K562 (cell line): Measurements from ENCODE around the gene KCNK18. TPM values are rescaled to one million over a fixed set of nuclear protein-coding genes. Genes with fewer than 3 reads are reported as not detected.

ENCODE experiments used
- ATAC-seq: fragments of 200-7000 bp; cut with Tn5 transposase; 3 replicates; pipeline ENCODE4 v1.9.1; 2020; ENCODE audit warnings: moderate library complexity
- BruUV-seq: library from RNA; stranded (reverse); fragments of 400-500 nt; replicated peaks from 2 replicates; lab custom pipeline; 2021; lab: Mats Ljungman, UMichigan
- CTCF ChIA-PET: fragments of 300-600 bp; formaldehyde crosslinking; extraction: SDS; loops from one replicate; lab custom pipeline; 2021; ENCODE audit warnings: low intra/inter-chr PET ratio; lab: Yijun Ruan, JAX
- POLR2A ChIA-PET: fragments of 300-600, 350-650 bp; sonication (Branson Sonifier 250); formaldehyde crosslinking; extraction: SDS; loops from one replicate; lab custom pipeline; 2021; ENCODE audit warnings: antibody characterized with exemption, inconsistent platforms; lab: Yijun Ruan, JAX
- DNase-seq, 4 experiments: peaks; one replicate each; pipeline versions ENCODE4 v3.0.0 to v3.0.0-alpha.2; 2011 to 2018; ENCODE audit warnings: low spot score in 3 of 4, mixed read lengths in 3 of 4; ENCODE audit errors: extremely low read depth in 1 of 4
- FAIRE-seq: peaks from 2 replicates; lab custom pipeline; 2011; peaks lifted over from hg19 to GRCh38; lab: Jason Lieb, UNC
- H2AFZ ChIP-seq: 2 replicates; pipeline ENCODE4 v1.6.0; 2011; ENCODE audit warnings: low read depth, low read length, control low read depth, inconsistent platforms
- H3K27ac ChIP-seq: fragments of 200-600 bp; 3 replicates; pipeline ENCODE4 v1.8.0; 2011; ENCODE audit warnings: low read depth, mild to moderate bottlenecking, control low read depth, inconsistent platforms, low read length, moderate library complexity, mixed read lengths; ENCODE audit errors: extremely low read depth
- H3K27me3 ChIP-seq, 2 experiments: fragments of 300-600 bp in 1 of 2; 2 replicates in 1 of 2; 3 replicates in 1 of 2; pipeline versions ENCODE4 v1.6.0 to v1.8.0; 2011; ENCODE audit warnings: inconsistent platforms in 2 of 2, low read length in 2 of 2, mild to moderate bottlenecking in 1 of 2, mixed read lengths in 1 of 2, moderate library complexity in 1 of 2; ENCODE audit not compliant: control insufficient read depth in 2 of 2, insufficient read depth in 2 of 2
- H3K36me3 ChIP-seq: fragments of 300-600 bp; 3 replicates; pipeline ENCODE4 v1.8.0; 2011; ENCODE audit warnings: mild to moderate bottlenecking, low read length, inconsistent platforms; ENCODE audit not compliant: control insufficient read depth, insufficient read depth
- H3K4me1 ChIP-seq, 2 experiments: fragments of 200-600 bp in 1 of 2; replicated peaks in 1 of 2; 2 replicates in 1 of 2; 3 replicates in 1 of 2; pipeline versions ENCODE4 v1.5.1 to v1.8.0; 2011; ENCODE audit warnings: inconsistent platforms in 2 of 2, low read length in 2 of 2, mild to moderate bottlenecking in 1 of 2, mixed read lengths in 1 of 2, moderate library complexity in 1 of 2; ENCODE audit not compliant: control insufficient read depth in 2 of 2, insufficient read depth in 2 of 2
- H3K4me2 ChIP-seq: 2 replicates; pipeline ENCODE4 v1.6.1; 2011; ENCODE audit warnings: low read length, control low read depth, inconsistent platforms, mixed read lengths; ENCODE audit not compliant: insufficient read depth
- H3K4me3 ChIP-seq: fragments of 200-600 bp; sonication (generic), shearing (Covaris generic); 2 replicates; pipeline ENCODE4 v1.5.1; 2016; ENCODE audit warnings: control low read depth, inconsistent platforms
- H3K79me2 ChIP-seq: fragments of 200-600 bp; 3 replicates; pipeline ENCODE4 v1.8.0; 2011; ENCODE audit warnings: low read length, inconsistent platforms; ENCODE audit not compliant: control insufficient read depth, insufficient read depth
- H3K9ac ChIP-seq, 2 experiments: 2 replicates each; pipeline versions ENCODE4 v1.6.0 to v1.6.1; 2011; ENCODE audit warnings: low read depth in 2 of 2, low read length in 2 of 2, control low read depth in 1 of 2, inconsistent platforms in 1 of 2, mild to moderate bottlenecking in 1 of 2, mixed read lengths in 1 of 2; ENCODE audit not compliant: insufficient read depth in 1 of 2
- H3K9me1 ChIP-seq: one replicate; pipeline ENCODE4 v1.6.0; 2011; ENCODE audit warnings: inconsistent platforms, mild to moderate bottlenecking, low read length, moderate library complexity; ENCODE audit not compliant: control insufficient read depth, insufficient read depth
- H3K9me3 ChIP-seq: replicated peaks from 2 replicates; pipeline ENCODE4 v1.5.1; 2011; ENCODE audit warnings: low read depth, low read length, inconsistent platforms; ENCODE audit not compliant: control insufficient read depth, insufficient read depth
- H4K20me1 ChIP-seq: replicated peaks from 2 replicates; pipeline ENCODE4 v1.6.1; 2011; ENCODE audit warnings: low read length, inconsistent platforms, mixed read lengths; ENCODE audit not compliant: control insufficient read depth, insufficient read depth
- CCAR2 ChIP-seq: fragments of 200-400 bp; formaldehyde crosslinking; IDR thresholded peaks from 2 replicates; pipeline ENCODE4 v1.6.1; 2017; ENCODE audit warnings: mild to moderate bottlenecking, low read depth, low read length
- EP300 ChIP-seq: IDR thresholded peaks from 2 replicates; pipeline ENCODE4 v1.6.1; 2012; ENCODE audit warnings: low read length, improper control_type of control experiment
- ETV6 ChIP-seq, 3 experiments: fragments of 150-350 bp in 1 of 3; sonication (generic) in 1 of 3; formaldehyde crosslinking in 1 of 3; IDR thresholded peaks; 2 replicates each; pipeline versions ENCODE4 v1.6.1 to v1.8.0; 2014 to 2022; ENCODE audit warnings: borderline replicate concordance in 2 of 3, low read depth in 2 of 3, antibody characterized with exemption in 1 of 3, low read length in 1 of 3, mild to moderate bottlenecking in 1 of 3, missing genetic modification reagents in 1 of 3
- FOS ChIP-seq: IDR thresholded peaks from 3 replicates; pipeline ENCODE4 v1.6.1; 2011; ENCODE audit not compliant: insufficient read length; ENCODE audit errors: extremely low read depth
- FUS ChIP-seq: fragments of 200-400 bp; formaldehyde crosslinking; optimal IDR thresholded peaks from 2 replicates; pipeline ENCODE3; 2017; ENCODE audit warnings: low read depth, low read length
- GTF2F1 ChIP-seq: IDR thresholded peaks from 2 replicates; pipeline ENCODE4 v1.6.1; 2011; ENCODE audit warnings: low read depth, low read length, improper control_type of control experiment
- HOXB6 ChIP-seq: fragments of 250-450 bp; sonication (Bioruptor Pico); IDR thresholded peaks from 2 replicates; pipeline ENCODE4 v1.5.1; 2022; ENCODE audit warnings: mild to moderate bottlenecking, borderline replicate concordance
- JUN ChIP-seq, 2 experiments: sonication (generic) in 1 of 2; formaldehyde crosslinking in 1 of 2; IDR thresholded peaks; 2 replicates each; pipeline versions ENCODE4 v1.6.1 to v1.8.0; 2012 to 2022; ENCODE audit warnings: borderline replicate concordance in 2 of 2, mild to moderate bottlenecking in 2 of 2, improper control_type of control experiment in 1 of 2, low read depth in 1 of 2, low read length in 1 of 2, missing genetic modification reagents in 1 of 2
- MYNN ChIP-seq, 2 experiments: sonication (generic); formaldehyde crosslinking in 1 of 2; IDR thresholded peaks; 2 replicates each; pipeline versions ENCODE4 v1.5.0 to v1.6.1; 2016 to 2020; ENCODE audit warnings: antibody characterized with exemption in 1 of 2, missing genetic modification reagents in 1 of 2
- NBN ChIP-seq: fragments of 450-650 bp; IDR thresholded peaks from 2 replicates; pipeline ENCODE4 v1.6.1; 2016; ENCODE audit warnings: low read depth, mild to moderate bottlenecking
- SNRNP70 ChIP-seq: fragments of 200-400 bp; formaldehyde crosslinking; optimal IDR thresholded peaks from 2 replicates; pipeline ENCODE3; 2017; ENCODE audit warnings: low read depth, low read length
- SREBF2 ChIP-seq: sonication (generic); formaldehyde crosslinking; IDR thresholded peaks from 2 replicates; pipeline ENCODE4 v1.4.0; 2020; ENCODE audit warnings: mild to moderate bottlenecking, missing genetic modification reagents
- TEAD2 ChIP-seq: fragments of 450-650 bp; IDR thresholded peaks from 2 replicates; pipeline ENCODE4 v1.6.1; 2016; ENCODE audit warnings: missing genetic modification characterization, control low read depth, missing compliant biosample characterization
- TGIF2 ChIP-seq: sonication (generic); formaldehyde crosslinking; IDR thresholded peaks from 2 replicates; pipeline ENCODE4 v1.8.1; 2022; ENCODE audit warnings: mild to moderate bottlenecking, missing genetic modification reagents, moderate library complexity
- ZMIZ1 ChIP-seq, 2 experiments: fragments of 150-350 bp in 1 of 2; IDR thresholded peaks; 2 replicates each; pipeline ENCODE4 v1.6.1; 2012 to 2016; ENCODE audit warnings: low read depth in 2 of 2, low read length in 2 of 2, mild to moderate bottlenecking in 1 of 2, moderate library complexity in 1 of 2
- ZNF174 ChIP-seq: fragments of 250-450 bp; sonication (Bioruptor Pico); IDR thresholded peaks from 2 replicates; pipeline ENCODE4 v1.4.0; 2020; ENCODE audit warnings: mild to moderate bottlenecking
- ZNF77 ChIP-seq: fragments of 250-450 bp; sonication (Bioruptor Pico); IDR thresholded peaks from 2 replicates; pipeline ENCODE4 v1.5.0; 2020
- ZNF830 ChIP-seq: fragments of 250-450 bp; sonication (Bioruptor Pico); IDR thresholded peaks from 2 replicates; pipeline ENCODE4 v1.5.0; 2021; ENCODE audit warnings: mild to moderate bottlenecking
- WGBS: fragments of 100-300 bp; shearing (Covaris generic); methylation state at CpG from one replicate; pipeline ENCODE4 v1.1.6; 2016; ENCODE audit warnings: low coverage, mixed read lengths; ENCODE audit not compliant: insufficient coverage; ENCODE audit errors: missing lambda C conversion rate; 5-methylcytosine and 5-hydroxymethylcytosine counted together
- in situ Hi-C: fragments of 300-500 bp; cut with MboI; formaldehyde crosslinking; loops from 4 replicates; pipeline ENCODE4 v1.15.0; 2018; ENCODE audit warnings: inconsistent platforms, mixed read lengths
- intact Hi-C: fragments of 100-400 bp; cut with micrococcal nuclease; formaldehyde crosslinking; loops from 2 replicates; pipeline ENCODE4 v1.14.2; 2022
- polyA plus RNA-seq, 8 experiments: library from polyadenylated mRNA; depleted of rRNA in 4 of 8; stranded (reverse) in 5 of 8; unstranded in 3 of 8; fragments of >200 nt; fragmentation: Nextera tagmentation in 2 of 8; fragmentation: Illumina TruSeq in 1 of 8; extraction: Ambion mirVana in 2 of 8; extraction: Trizol in 1 of 8; gene quantifications; 2 replicates each; pipeline versions ENCODE4 v1.2.1 to v1.2.3, GENCODE V29; 2011 to 2014; ENCODE audit warnings: inconsistent platforms in 1 of 8, missing spikeins in 1 of 8
- total RNA-seq, 7 experiments: library from RNA; depleted of rRNA in 6 of 7; stranded (reverse); fragments of >200 nt in 6 of 7; fragmentation: Illumina TruSeq in 2 of 7; extraction: Trizol in 2 of 7; gene quantifications; 2 replicates each; pipeline versions ENCODE4 v1.2.1 to v1.2.3, GENCODE V29; 2011 to 2021; ENCODE audit warnings: low replicate concordance in 1 of 7

Gene KCNK18
- total and polyA plus RNA-seq, 9 of the 15 experiments (the other 6 are each of a cell fraction or from before 2014, with no cell fraction given), result not detected

DNA sequence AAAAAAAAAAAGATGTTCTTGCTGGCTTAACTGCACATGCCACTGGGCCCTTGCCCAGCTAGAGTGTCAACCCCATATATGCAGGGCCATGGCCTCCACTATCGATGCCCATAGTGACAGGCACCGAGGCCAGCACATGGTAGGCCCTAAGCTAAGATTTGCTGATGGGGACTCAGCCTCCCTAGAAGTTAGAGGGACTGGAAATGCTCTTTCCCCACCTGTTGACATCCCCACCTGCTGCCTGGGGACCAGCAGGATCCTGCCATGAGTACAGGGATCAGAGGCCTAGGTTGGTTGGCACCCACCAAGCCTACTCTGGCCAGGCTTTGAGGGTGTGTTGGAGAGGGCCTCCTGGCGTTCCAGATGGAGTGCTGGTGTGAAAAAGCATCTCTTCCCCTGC, 27.6 kb downstream of the KCNK18 start:
- TF ChIP-seq JUN (IDR thresholded peaks at IDR 0.05; ENCODE audit: borderline replicate concordance, low read depth, low read length) (no peak), JUN (CRISPR knock-in tag; IDR thresholded peaks at IDR 0.05; ENCODE audit: borderline replicate concordance) (no peak), ZMIZ1 (IDR thresholded peaks at IDR 0.05; ENCODE audit: low read depth in 2 of 2, low read length in 2 of 2) (no peak), ZNF77 (CRISPR knock-in tag) (no peak), ZNF830 (CRISPR knock-in tag) (no peak), NBN (no peak), FUS (no peak), TGIF2 (no peak), SNRNP70 (no peak), SREBF2 (CRISPR knock-in tag) (no peak), ZNF174 (CRISPR knock-in tag) (no peak), GTF2F1 (no peak), EP300 (no peak), ETV6 (IDR thresholded peaks at IDR 0.05; ENCODE audit: borderline replicate concordance in 1 of 2, low read depth in 2 of 2, low read length in 1 of 2) (no peak), ETV6 (CRISPR knock-in tag; IDR thresholded peaks at IDR 0.05; ENCODE audit: borderline replicate concordance) (no peak), TEAD2 (tag) (no peak), CCAR2 (no peak), HOXB6 (CRISPR knock-in tag) (no peak), FOS (no peak), MYNN (IDR thresholded peaks at IDR 0.05) (no peak), MYNN (CRISPR knock-in tag; IDR thresholded peaks at IDR 0.05) (no peak)
- no peak for DNase-seq
- no peak overlapping the region for H3K4me3 ChIP-seq
- 0% methylated on average over 3 of the region's 3 CpGs for WGBS
- no peak overlapping the region for H3K9ac ChIP-seq
- CTCF ChIA-PET, result no interaction called here
- H2AFZ ChIP-seq, result no peak overlapping the region
- BruUV-seq, result no TSS peak
- intact Hi-C loops, result no loop called here
- POLR2A ChIA-PET, result no interaction called here
- H3K4me2 ChIP-seq, result no peak overlapping the region
- no peak overlapping the region for H3K27ac ChIP-seq
- no peaks in the 10 kb centered on the region for H3K9me1 ChIP-seq
- H4K20me1 ChIP-seq, result no peaks in the 10 kb centered on the region
- in situ Hi-C loops, result loop anchor here (5.0 to 25.0 kb wide), 3 partner anchors 87 to 1012 kb away; no protein-coding TSS in a partner anchor
- no peaks in the 10 kb centered on the region for H3K36me3 ChIP-seq
- no peak for ATAC-seq
- no peak for FAIRE-seq
- H3K4me1 ChIP-seq, result no peaks in the 10 kb centered on the region; a peak in 1 of 5 replicates
- H3K79me2 ChIP-seq, result no peaks in the 10 kb centered on the region
- peaks cover 3 to 20% of the 10 kb centered on the region in 2 experiments; a peak in 4 of 5 replicates for H3K27me3 ChIP-seq
- H3K9me3 ChIP-seq, result no peaks in the 10 kb centered on the region
